Naive B cell (primary cell): ENCODE measurements around the gene PLD1. TPM values are rescaled to one million over a fixed set of nuclear protein-coding genes. Genes with fewer than 3 reads are reported as not detected.
"Not testable (repeated sequence)": the region's sequence is repeated elsewhere in the genome, so short reads cannot be mapped to it uniquely, and the experiment has no call there.

Experiments
- ATAC-seq, 2 donors: fragments of 150-1000 bp; cut with Tn5 transposase; 2 replicates each; pipeline ENCODE4 v1.10.0; 2021; ENCODE audit warnings: low read depth in 2 of 2, mild to moderate bottlenecking in 2 of 2, moderate library complexity in 2 of 2
- DNase-seq: peaks from one replicate; pipeline ENCODE4 v3.0.0; 2022
- H3K27ac Mint-ChIP-seq, 6 donors: one replicate each; pipeline ENCODE4 v1.8.0; 2020 to 2022; ENCODE audit warnings: mild to moderate bottlenecking in 6 of 6, mixed read lengths in 6 of 6, moderate library complexity in 5 of 6, inconsistent platforms in 2 of 6
- H3K27me3 Mint-ChIP-seq, 3 donors: one replicate each; pipeline ENCODE4 v1.8.0; 2021 to 2022; ENCODE audit warnings: mixed read lengths in 3 of 3, mild to moderate bottlenecking in 1 of 3
- H3K36me3 Mint-ChIP-seq, 2 donors: one replicate each; pipeline ENCODE4 v1.8.0; 2020 to 2022; ENCODE audit warnings: mixed read lengths in 2 of 2, inconsistent platforms in 1 of 2, mild to moderate bottlenecking in 1 of 2
- H3K4me1 Mint-ChIP-seq, 3 donors: one replicate each; pipeline ENCODE4 v1.8.0; 2020 to 2022; ENCODE audit warnings: mixed read lengths in 3 of 3, inconsistent platforms in 1 of 3, mild to moderate bottlenecking in 1 of 3, moderate library complexity in 1 of 3
- H3K4me3 Mint-ChIP-seq, 8 donors: one replicate each; pipeline ENCODE4 v1.8.0; 2020 to 2022; ENCODE audit warnings: mild to moderate bottlenecking in 8 of 8, mixed read lengths in 8 of 8, moderate library complexity in 8 of 8, inconsistent platforms in 2 of 8
- H3K9me3 Mint-ChIP-seq, 7 donors: one replicate each; pipeline ENCODE4 v1.8.0; 2020 to 2022; ENCODE audit warnings: mixed read lengths in 7 of 7, mild to moderate bottlenecking in 5 of 7, inconsistent platforms in 2 of 7, moderate library complexity in 1 of 7
- polyA plus RNA-seq, 6 donors: library from polyadenylated mRNA; unstranded; fragments of 300-500 nt; fragmentation: Illumina TruSeq; gene quantifications; one replicate each; pipeline ENCODE4 v1.2.3, GENCODE V29; 2021; ENCODE audit warnings: low read depth in 6 of 6

The PLD1 gene
- polyA plus RNA-seq, 6 donors from 2014 or later = not detected

DNA sequence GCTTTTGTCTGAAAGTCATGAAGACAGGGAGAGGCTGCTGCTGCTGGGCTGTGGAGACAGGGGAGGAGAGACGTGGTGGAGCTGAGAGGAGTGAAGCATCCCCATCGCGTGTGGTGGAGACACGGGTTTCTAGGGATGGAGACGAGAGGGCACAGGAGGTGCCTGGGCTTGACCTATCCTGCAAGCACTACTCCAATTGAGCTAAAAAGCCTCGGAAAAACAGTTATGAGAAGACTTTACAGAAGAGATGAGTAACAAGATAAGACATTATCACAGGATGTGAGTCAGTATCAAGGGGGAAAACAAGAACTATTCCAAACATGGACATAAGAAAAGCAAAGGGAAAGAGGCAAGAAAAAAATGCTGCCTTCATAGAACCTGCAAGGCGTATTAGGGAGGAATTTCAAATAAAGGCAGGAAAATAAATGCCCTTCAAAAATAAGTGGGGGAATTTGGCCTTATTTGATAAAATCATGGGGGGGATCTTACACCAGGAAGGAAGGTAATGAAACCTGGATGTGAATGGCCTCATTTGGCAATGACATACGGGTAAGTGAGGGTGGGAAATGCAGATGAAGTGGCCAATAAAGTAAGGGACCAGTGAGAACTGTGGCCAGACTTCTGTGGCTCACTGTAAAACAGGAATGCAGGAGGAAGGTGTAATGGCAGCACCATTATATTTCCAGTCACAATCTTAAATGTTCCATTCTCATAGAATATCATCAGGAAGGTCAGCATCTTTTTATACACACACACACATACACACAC, 97.9 kb downstream of the PLD1 start:
- ATAC-seq (no peak), DNase-seq (no peak)
- Mint-ChIP-seq H3K9me3 (peaks cover 0 to 21% (median 7%) of the 10 kb centered on the region in 7 donors), H3K27me3 (no peaks in the 10 kb centered on the region), H3K4me3 (no peak overlapping the region), H3K27ac (no peak overlapping the region), H3K36me3 (no peaks in the 10 kb centered on the region), H3K4me1 (no peaks in the 10 kb centered on the region)

DNA sequence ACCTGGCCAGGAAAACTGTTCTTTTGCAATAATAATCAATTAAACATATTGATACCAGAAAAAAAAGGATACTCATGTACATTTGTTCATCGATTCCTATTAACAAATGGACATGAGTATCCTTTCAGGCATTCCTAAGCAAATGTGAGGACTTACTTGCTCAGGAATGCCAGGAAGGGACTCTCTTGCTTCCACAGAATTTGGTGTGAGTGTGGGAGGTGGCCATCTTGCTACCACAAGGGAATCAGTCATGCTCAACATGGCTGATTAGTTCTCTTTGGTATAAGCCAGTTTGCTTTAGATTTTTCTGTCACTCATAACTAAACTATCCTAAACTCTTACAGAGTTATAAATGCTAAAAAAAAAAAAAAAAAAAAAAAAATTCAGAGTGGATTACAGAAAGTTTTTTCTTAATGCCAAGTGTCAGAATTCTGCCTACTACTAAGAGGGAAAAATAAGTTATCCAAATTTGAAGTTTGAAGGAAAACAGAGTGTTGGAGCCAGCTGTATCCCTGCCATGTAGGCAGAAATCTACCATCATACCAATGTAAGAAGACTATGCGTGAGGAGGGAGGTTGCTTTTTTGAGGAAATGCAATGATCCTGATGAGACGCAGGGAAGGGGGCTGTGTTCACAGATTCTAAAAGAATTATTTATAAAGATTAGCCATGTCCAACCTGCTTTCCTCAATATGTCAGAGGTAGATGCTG, 98.7 kb downstream of the PLD1 start:
- no peak for ATAC-seq
- Mint-ChIP-seq H3K4me1 (no peaks in the 10 kb centered on the region), H3K9me3 (peaks cover 0 to 16% (median 7%) of the 10 kb centered on the region in 7 donors), H3K4me3 (no peak overlapping the region), H3K27ac (no peak overlapping the region), H3K36me3 (no peaks in the 10 kb centered on the region), H3K27me3 (no peaks in the 10 kb centered on the region)
- no peak for DNase-seq

DNA sequence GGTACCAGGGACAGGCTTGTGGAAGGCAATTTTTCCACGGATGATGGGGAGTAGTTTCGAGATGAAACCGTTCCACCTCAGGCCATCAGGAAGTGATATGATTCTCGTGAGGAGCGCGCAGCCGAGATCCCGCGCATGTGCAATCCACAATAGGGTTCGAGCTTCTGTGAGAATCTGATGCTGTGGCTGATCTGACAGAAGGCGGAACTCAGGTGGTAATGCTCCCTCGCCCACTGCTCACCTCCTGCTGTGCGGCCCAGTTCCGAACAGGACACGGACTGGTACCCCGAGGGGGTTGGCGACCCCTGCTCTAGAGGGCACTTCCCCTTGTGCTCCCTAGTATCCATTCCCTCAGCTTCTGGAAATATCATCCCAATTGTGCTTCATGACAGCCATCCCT, 99.9 kb downstream of the PLD1 start:
- Mint-ChIP-seq H3K36me3 (no peaks in the 10 kb centered on the region), H3K4me1 (no peaks in the 10 kb centered on the region)

DNA sequence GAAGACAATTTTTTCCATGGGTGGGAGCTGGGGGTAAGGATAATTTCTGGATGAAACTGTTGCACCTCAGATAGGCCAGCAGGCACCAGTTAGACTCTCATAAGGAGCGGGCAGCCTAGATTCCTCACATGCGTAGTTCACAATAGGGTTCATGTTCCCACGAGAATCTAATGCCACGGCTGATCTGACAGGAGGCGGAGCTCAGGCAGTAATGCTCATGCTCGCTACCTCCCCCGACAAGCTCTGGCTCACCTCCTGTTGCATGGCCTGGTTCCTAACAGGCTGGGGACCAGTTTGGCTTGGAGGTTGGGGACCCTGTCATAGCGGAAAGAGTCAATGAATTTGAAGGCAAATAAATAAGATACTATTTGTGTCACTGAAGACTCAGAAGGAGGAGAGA, 105.5 kb downstream of the PLD1 start:
- no peak overlapping the region for H3K4me3 Mint-ChIP-seq
- DNase-seq (no peak), ATAC-seq (no peak)
- H3K4me1 Mint-ChIP-seq = no peaks in the 10 kb centered on the region
- peaks cover 0 to 11% (median 5%) of the 10 kb centered on the region in 7 donors for H3K9me3 Mint-ChIP-seq
- no peaks in the 10 kb centered on the region for H3K36me3 Mint-ChIP-seq
- peaks cover 0 to 5% (median 4%) of the 10 kb centered on the region in 3 donors for H3K27me3 Mint-ChIP-seq
- H3K27ac Mint-ChIP-seq = no peak overlapping the region

More for the DNA sequence above, 99.9 kb downstream of the PLD1 start:
- peaks cover 0 to 8% (median 4%) of the 10 kb centered on the region in 7 donors for H3K9me3 Mint-ChIP-seq
- no peak overlapping the region for H3K4me3 Mint-ChIP-seq
- H3K27me3 Mint-ChIP-seq = no peaks in the 10 kb centered on the region
- DNase-seq (no peak), ATAC-seq (no peak)
- H3K27ac Mint-ChIP-seq = peak overlapping the region in 1 of 6 donors; percentile 26

DNA sequence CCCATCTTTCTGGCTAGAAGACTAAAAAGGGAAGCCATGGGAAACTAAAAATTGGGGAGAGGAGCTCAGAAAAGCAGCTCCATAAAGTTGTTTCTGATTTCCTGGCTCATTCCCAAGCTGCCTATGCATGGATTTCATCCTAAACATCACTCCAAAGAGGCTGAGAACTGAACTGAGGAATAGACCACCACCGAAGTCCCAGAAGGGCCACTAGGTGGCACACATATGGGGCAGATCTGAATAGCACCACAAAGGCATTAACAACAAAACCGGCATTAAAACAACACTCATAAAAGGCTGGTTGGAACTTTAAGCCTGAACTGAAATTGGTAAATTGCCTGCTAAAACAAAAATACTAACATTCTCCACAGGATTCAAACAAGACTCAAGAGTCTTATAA, 106.3 kb downstream of the PLD1 start:
- Mint-ChIP-seq H3K27ac (no peak overlapping the region), H3K36me3 (no peaks in the 10 kb centered on the region), H3K9me3 (peaks cover 0 to 11% (median 5%) of the 10 kb centered on the region in 7 donors), H3K27me3 (peaks cover 0 to 8% (median 6%) of the 10 kb centered on the region in 3 donors), H3K4me1 (no peaks in the 10 kb centered on the region), H3K4me3 (no peak overlapping the region)
- no peak for ATAC-seq
- no peak for DNase-seq

DNA sequence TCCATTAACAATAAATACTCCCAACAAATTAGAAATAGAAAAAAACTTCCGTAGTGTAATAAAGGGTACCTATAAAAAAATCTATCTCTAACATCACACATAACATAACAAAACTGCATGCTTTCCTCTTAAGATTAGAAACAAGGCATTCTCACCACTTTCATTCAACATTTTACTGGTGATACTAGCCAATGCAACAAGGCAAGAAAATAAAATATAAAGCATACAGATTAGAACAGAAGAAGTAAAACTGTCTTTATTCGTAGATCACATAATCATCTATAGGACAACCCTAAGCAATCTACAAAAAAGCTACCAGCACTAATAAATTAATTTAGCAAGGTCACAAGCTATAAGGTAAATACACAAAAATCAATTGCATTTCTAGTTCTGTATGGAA, 107.1 kb downstream of the PLD1 start:
- Mint-ChIP-seq H3K27ac (no peak overlapping the region), H3K27me3 (peaks cover 0 to 8% (median 6%) of the 10 kb centered on the region in 3 donors), H3K9me3 (peaks cover 0 to 11% (median 5%) of the 10 kb centered on the region in 7 donors), H3K4me1 (no peaks in the 10 kb centered on the region), H3K4me3 (no peak overlapping the region), H3K36me3 (no peaks in the 10 kb centered on the region)
- DNase-seq = no peak
- no peak for ATAC-seq

DNA sequence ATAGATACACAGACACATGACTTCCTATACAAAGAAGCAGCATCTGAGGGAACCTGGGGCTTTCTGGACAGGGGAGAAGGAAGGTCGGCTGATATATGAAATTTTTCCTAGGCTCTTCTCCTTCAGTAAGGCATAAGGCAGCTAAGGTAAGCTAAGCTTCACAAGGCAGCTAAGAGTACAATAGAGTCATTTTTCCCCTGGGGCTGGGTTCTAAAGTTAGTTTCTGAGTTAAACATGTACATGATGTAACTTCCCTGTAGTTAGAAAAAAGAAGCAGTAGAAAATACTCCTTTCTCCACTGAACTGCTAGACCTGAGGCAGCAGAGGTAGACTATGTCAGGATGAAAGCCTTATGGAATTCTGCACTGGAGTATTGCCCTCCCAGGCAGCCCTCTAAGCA, 109.6 kb downstream of the PLD1 start:
- no peak overlapping the region for H3K27ac Mint-ChIP-seq
- H3K4me1 Mint-ChIP-seq = no peaks in the 10 kb centered on the region
- no peak overlapping the region for H3K4me3 Mint-ChIP-seq
- peaks cover 4 to 8% (median 6%) of the 10 kb centered on the region in 3 donors for H3K27me3 Mint-ChIP-seq
- no peak for DNase-seq
- ATAC-seq = no peak
- H3K36me3 Mint-ChIP-seq = no peaks in the 10 kb centered on the region
- peaks cover 0 to 11% (median 5%) of the 10 kb centered on the region in 7 donors for H3K9me3 Mint-ChIP-seq

DNA sequence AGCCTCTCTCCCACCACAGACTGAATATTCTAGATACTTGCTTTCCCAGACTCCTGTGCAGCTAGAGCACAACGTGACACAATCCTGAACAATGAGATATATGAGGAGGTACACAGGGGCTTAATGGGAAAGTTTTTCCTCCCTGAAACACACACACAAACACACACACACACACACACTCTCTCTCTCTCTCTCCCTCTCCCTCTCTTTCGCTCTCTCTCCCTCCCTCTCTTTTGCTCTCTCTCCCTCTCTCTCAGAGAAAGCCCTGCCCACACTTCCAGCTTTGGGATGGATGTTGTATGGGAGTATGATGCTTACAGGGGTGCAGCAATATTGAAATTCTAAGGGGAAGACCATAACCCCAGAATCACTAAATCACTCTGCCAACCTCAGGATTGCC, 110.1 kb downstream of the PLD1 start:
- H3K4me3 Mint-ChIP-seq = no peak overlapping the region
- DNase-seq (no peak), ATAC-seq (no peak)
- H3K4me1 Mint-ChIP-seq = no peaks in the 10 kb centered on the region
- H3K36me3 Mint-ChIP-seq = no peaks in the 10 kb centered on the region
- peaks cover 4 to 8% (median 6%) of the 10 kb centered on the region in 3 donors for H3K27me3 Mint-ChIP-seq
- peaks cover 0 to 11% (median 5%) of the 10 kb centered on the region in 7 donors for H3K9me3 Mint-ChIP-seq
- H3K27ac Mint-ChIP-seq = no peak overlapping the region

DNA sequence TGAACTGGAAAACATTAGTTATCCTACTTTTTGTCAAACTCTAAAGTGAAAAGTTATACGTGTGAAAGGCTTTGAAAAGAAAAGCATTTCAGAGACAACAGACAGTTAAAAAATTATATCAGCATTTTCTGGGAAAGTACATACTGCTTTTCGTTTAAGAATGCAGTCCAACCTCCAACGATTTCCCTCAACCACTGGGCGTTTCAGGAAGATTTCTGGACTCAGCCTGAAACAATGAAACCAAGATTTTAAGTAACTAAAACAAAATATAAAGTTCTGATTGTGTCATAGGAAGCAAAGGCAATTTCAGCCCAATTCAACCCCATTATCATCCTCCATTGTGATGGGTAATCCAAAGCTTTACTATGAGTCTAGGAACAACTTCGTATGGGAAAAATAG, 110.7 kb downstream of the PLD1 start:
- peaks cover 0 to 11% (median 5%) of the 10 kb centered on the region in 7 donors for H3K9me3 Mint-ChIP-seq
- no peak overlapping the region for H3K4me3 Mint-ChIP-seq
- no peak for ATAC-seq
- DNase-seq = no peak
- H3K36me3 Mint-ChIP-seq = no peaks in the 10 kb centered on the region
- peaks cover 4 to 8% (median 6%) of the 10 kb centered on the region in 3 donors for H3K27me3 Mint-ChIP-seq
- H3K4me1 Mint-ChIP-seq = no peaks in the 10 kb centered on the region
- H3K27ac Mint-ChIP-seq = no peak overlapping the region

DNA sequence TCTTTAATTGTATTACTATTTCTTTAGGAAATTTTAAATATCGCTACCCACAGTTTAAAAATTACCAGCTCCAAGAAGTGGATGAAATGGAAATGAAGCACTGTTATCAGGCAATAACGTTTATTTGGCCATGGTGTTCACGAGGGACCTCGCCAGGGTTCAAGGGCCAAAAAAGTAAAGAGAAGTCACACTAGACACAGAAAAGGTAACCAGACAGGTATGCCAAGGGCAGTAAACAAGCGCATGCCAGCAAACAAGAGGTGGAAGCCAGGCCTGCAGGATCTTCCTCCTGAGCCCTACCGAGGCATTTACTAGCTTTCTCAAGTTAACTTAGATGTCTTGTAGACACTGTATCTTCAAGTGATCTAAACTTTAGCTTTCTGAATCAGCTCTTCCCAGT, 113.5 kb downstream of the PLD1 start:
- no peak overlapping the region for H3K4me3 Mint-ChIP-seq
- ATAC-seq (no peak), DNase-seq (no peak)
- peaks cover 4 to 8% (median 6%) of the 10 kb centered on the region in 3 donors for H3K27me3 Mint-ChIP-seq
- peaks cover 0 to 1% (median 0%) of the 10 kb centered on the region in 3 donors for H3K4me1 Mint-ChIP-seq
- H3K36me3 Mint-ChIP-seq = no peaks in the 10 kb centered on the region
- H3K9me3 Mint-ChIP-seq = no peaks in the 10 kb centered on the region
- H3K27ac Mint-ChIP-seq = no peak overlapping the region

DNA sequence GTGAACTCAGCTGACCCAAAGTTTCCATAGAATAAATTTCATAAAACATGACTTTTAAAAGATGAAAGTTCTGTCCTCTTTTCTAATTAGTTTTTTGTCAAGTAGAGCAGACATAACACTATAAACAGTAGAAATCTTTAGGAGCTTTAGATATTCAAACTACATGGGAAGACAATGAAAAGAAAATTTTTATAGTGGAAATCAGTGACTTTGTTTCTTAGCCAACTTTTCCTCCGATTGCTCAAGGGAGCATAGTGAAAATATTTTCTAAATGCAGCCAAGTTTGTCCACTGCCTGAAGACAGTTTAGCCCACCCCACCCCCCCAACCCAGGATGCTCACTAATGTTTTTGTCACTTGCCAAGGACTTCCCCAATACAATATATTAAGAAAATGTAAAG, 114.9 kb downstream of the PLD1 start:
- ATAC-seq (no peak), DNase-seq (no peak)
- no peaks in the 10 kb centered on the region for H3K9me3 Mint-ChIP-seq
- peaks cover 1 to 3% (median 2%) of the 10 kb centered on the region in 3 donors for H3K4me1 Mint-ChIP-seq
- H3K27ac Mint-ChIP-seq = no peak overlapping the region
- no peaks in the 10 kb centered on the region for H3K36me3 Mint-ChIP-seq
- H3K27me3 Mint-ChIP-seq = peaks cover 4 to 8% (median 6%) of the 10 kb centered on the region in 3 donors
- no peak overlapping the region for H3K4me3 Mint-ChIP-seq

DNA sequence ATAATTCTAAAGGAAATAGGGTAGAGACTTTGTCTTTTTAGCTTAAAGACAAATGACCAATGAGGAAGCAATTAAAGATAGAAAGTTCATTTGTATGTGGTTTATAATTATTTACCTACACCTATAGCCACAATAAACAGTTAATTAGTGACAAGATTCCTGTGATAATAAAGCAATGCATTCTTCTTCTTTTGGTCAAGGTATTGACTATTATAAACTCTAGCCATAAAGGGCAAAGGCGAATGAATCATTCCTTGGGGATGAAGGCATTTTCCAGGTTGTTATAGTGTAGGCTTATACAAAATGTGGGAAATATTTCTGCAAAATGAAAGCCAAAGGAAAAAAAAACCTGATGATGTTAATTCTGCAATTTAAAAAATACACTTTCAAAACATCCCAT, 115.4 kb downstream of the PLD1 start:
- Mint-ChIP-seq H3K36me3 (no peaks in the 10 kb centered on the region), H3K9me3 (no peaks in the 10 kb centered on the region), H3K27ac (no peak overlapping the region), H3K4me1 (peaks cover 4 to 7% (median 7%) of the 10 kb centered on the region in 3 donors), H3K27me3 (peaks cover 3 to 4% (median 3%) of the 10 kb centered on the region in 3 donors), H3K4me3 (no peak overlapping the region)
- DNase-seq = no peak
- ATAC-seq = no peak

DNA sequence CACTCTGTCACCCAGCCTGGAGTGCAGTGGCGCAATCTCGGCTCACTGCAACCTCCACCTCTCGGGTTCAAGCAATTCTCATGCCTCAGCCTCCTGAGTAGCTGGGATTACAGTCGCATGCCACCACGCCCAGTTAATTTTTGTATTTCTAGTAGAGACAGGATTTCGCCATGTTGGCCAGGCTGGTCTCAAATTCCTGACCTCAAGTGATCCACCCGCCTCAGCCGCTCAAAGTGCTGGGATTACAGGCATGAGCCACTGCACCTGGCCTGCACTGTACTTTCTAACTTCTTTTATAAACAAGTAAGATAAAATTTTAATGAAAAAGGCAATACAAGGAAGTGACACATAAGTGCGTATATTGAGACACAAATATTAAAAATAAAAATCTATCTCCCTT, 117.7 kb downstream of the PLD1 start:
- H3K4me1 Mint-ChIP-seq, DNase-seq, H3K4me3 Mint-ChIP-seq, H3K9me3 Mint-ChIP-seq, H3K27me3 Mint-ChIP-seq, H3K36me3 Mint-ChIP-seq, ATAC-seq: not testable (repeated sequence)
- peak overlapping the region in 1 of 6 donors; percentile 39 for H3K27ac Mint-ChIP-seq

DNA sequence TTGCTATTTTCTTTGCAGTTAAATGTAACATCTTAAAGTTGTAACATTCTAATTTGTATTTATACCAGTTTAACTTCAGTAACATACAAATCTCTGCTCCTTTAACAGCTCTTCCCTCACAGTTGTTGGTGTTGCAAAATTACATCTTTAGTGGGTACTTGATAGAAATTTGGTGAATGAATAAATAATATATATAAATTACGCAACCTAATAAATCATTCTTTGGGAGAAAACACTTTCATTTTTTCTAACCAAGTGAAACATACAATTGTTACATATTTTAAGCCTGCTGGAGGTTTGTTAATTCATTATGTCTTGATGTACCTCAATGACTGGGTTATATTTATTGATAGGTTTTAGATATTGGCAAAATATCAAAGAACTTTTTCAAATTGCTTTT, 118.8 kb downstream of the PLD1 start:
- Mint-ChIP-seq H3K9me3 (peaks cover 0 to 2% (median 0%) of the 10 kb centered on the region in 7 donors), H3K4me3 (no peak overlapping the region), H3K27ac (no peak overlapping the region), H3K4me1 (peaks cover 4 to 7% (median 7%) of the 10 kb centered on the region in 3 donors), H3K27me3 (no peaks in the 10 kb centered on the region), H3K36me3 (no peaks in the 10 kb centered on the region)
- ATAC-seq (no peak), DNase-seq (no peak)
